HK-2 (cell line): ENCODE measurements around the gene MAP3K14.

Experiments
- DNase-seq: peaks from one replicate; pipeline ENCODE4 v3.0.0-alpha.2; 2018; ENCODE audit not compliant: unreplicated experiment

The MAP3K14 gene

GRCh38 chr17:45282683-45283644, 33.9 kb downstream of the MAP3K14 start:
- DNase-seq: no peak

GRCh38 chr17:45279898-45280297, 36.9 kb downstream of the MAP3K14 start:
- DNase-seq: no peak

- no peak for DNase-seq
These were observed 38.8 kb downstream of the MAP3K14 start for GRCh38 chr17:45277992-45278391.

GRCh38 chr17:45277216-45277849, 39.5 kb downstream of the MAP3K14 start:
- peak; percentile 82 for DNase-seq

GRCh38 chr17:45276031-45276430, 40.8 kb downstream of the MAP3K14 start:
- no peak for DNase-seq

GRCh38 chr17:45274033-45274432, 42.8 kb downstream of the MAP3K14 start:
- DNase-seq: no peak

- DNase-seq: no peak
These were observed 43.3 kb downstream of the MAP3K14 start for GRCh38 chr17:45273551-45273957.

GRCh38 chr17:45271603-45272002, 45.2 kb downstream of the MAP3K14 start:
- no peak for DNase-seq

GRCh38 chr17:45270828-45271418, 45.9 kb downstream of the MAP3K14 start:
- DNase-seq: no peak

GRCh38 chr17:45269912-45270311, 46.9 kb downstream of the MAP3K14 start:
- no peak for DNase-seq

- DNase-seq: no peak
These were observed 49.3 kb downstream of the MAP3K14 start for GRCh38 chr17:45267436-45268055.

- DNase-seq: no peak
These were observed 50.4 kb downstream of the MAP3K14 start for GRCh38 chr17:45266372-45266926.

GRCh38 chr17:45265821-45266220, 51.0 kb downstream of the MAP3K14 start:
- DNase-seq: peak; percentile 71

GRCh38 chr17:45264988-45265387, 51.8 kb downstream of the MAP3K14 start:
- no peak for DNase-seq

- DNase-seq: no peak
These were observed 52.4 kb downstream of the MAP3K14 start for GRCh38 chr17:45264430-45264829.

GRCh38 chr17:45263477-45263860, 53.4 kb downstream of the MAP3K14 start:
- DNase-seq: no peak

- no peak for DNase-seq
These were observed 54.0 kb downstream of the MAP3K14 start for GRCh38 chr17:45262516-45263476.

- no peak for DNase-seq
These were observed 55.0 kb downstream of the MAP3K14 start, which contains the start of gene SPATA32 for GRCh38 chr17:45261577-45262515. Gene SPATA32, minus strand, starts transcription at chr17:45262094. Its CDS starts 78 bp downstream, at chr17:45262016.

- DNase-seq: no peak
These were observed 56.5 kb downstream of the MAP3K14 start for GRCh38 chr17:45260204-45260783.
